NCI-H2196 treated with DMSO at 0.1 percent for 48 hours (cell line): ENCODE data around the gene SCAPER.
A peak's percentile ranks its signal among the peaks of the same experiment; 100 is the strongest.
"Not testable (repeated sequence)": the region's sequence is repeated elsewhere in the genome, so short reads cannot be mapped to it uniquely, and the experiment has no call there.

Experiments used
- DNase-seq: peaks from one replicate; lab custom pipeline; 2025; ENCODE audit not compliant: unreplicated experiment; lab: John Stamatoyannopoulos, UW

The SCAPER gene

GRCh38 chr15:76433798-76434400, 471.2 kb downstream of the SCAPER start:
- DNase-seq: no peak

DNA sequence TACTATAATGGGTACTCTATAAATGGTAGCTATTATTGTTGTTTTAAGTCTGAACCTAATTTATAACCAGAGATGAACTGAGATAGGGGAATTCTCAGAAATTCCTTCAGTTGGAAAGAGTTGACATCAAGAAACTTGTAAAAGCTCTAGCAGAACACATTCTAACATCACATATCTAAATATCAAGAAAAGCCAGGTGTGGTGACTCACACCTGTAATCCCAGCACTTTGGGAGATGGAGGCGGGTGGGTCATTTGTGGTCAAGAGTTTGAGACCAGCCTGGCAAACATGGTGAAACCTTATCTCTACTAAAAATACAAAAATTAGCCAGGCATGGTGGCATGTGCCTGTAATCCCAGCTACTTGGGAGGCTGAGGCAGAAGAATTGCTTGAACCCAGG, 472.1 kb downstream of the SCAPER start:
- not testable (repeated sequence) for DNase-seq

DNA sequence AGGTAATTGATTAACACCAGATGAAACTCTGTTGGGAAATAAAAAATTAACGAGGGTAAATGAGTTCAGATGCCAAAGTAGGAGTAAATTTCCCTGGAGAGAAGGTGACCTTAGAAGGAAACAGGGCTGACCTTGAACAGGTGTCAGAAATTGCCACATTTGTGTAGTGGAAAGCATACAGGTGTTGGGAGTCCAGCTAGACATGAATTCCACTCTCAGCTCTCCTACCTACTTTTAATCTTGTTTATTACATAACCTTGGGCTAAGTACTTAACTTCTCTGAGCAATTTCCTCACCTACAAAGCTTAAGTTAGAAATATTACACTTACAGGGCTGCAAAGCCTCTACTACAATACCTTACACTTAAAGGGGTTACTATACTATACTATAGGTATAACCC, 472.5 kb downstream of the SCAPER start:
- no peak for DNase-seq

GRCh38 chr15:76431971-76432370, 473.2 kb downstream of the SCAPER start:
- DNase-seq: no peak

GRCh38 chr15:76430711-76431110, 474.4 kb downstream of the SCAPER start:
- DNase-seq: not testable (repeated sequence)

DNA sequence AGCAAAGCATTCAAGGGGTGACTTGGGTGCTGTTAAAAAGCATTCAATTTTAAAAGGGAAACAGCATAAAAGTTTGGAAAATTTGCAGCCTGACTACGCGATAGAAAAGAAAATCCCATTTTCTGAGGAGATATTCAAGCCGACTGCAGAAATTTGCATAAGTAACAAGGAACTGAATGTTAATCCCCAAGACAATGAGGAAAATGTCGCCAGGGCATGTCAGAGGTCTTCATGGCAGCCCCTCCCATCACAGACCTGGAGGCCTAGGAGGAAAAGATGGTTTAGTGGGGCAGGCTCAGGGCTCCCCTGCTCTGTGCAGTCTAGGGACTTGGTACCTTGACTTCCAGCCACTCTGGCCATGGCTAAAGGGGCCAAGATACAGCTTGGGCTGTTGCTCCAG, 475.5 kb downstream of the SCAPER start:
- no peak for DNase-seq

DNA sequence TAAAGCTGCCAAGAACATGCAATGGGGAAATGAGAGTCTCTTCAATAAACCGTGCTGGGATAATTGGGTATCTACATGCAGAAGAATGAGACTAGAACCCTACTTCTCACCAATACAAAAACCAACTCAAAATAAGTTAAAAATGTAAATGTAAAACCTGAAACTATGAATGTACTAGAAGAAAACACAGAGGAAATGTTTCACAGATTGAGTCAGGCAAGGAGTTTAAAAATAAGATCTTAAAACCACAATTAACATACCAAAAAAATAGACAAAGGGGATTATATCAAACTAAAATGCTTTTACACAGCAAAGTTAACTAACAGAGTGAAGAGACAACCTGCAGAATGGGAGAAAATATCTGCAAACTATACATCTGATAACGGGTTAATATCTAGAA, 478.2 kb downstream of the SCAPER start:
- no peak for DNase-seq

DNA sequence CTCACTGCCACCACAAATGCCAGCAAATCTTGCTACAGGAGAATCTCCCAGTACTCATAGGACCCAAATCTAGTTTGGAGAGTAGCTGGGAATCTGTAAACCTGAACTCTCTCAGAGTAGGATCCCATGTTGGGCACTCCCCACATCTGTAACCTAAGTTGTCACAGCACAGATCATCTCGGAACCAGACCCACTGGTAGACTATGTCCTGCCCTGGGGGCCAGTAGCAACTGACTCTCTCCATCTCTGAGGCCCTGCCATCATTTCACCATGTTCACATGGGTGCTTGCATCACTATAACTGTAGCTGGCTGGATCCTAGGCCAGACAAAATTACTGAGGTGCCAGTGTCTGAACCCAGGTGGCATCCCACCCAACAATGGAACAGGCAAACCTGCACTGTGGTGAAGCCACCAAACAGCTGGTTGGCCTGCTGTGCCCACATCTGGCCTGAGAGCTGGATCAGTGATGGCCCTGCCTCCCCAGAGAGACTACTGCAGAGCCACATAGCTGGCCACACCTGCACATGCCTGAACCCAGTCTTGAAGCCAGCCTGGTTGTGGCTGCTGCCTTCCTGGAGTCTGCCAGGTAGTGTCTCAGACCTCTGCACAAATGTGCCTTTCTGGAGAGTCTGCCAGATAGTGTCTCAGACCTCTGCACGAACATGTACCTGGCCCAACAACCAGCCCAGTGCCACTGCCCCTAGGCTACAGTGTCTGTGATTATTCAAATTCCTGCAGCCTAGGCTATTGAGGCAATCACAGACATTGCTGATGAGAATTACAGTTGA, 486.6 kb downstream of the SCAPER start:
- no peak for DNase-seq

- DNase-seq: no peak
Observed at GRCh38 chr15:76401285-76401684, 503.9 kb downstream of the SCAPER start.

DNA sequence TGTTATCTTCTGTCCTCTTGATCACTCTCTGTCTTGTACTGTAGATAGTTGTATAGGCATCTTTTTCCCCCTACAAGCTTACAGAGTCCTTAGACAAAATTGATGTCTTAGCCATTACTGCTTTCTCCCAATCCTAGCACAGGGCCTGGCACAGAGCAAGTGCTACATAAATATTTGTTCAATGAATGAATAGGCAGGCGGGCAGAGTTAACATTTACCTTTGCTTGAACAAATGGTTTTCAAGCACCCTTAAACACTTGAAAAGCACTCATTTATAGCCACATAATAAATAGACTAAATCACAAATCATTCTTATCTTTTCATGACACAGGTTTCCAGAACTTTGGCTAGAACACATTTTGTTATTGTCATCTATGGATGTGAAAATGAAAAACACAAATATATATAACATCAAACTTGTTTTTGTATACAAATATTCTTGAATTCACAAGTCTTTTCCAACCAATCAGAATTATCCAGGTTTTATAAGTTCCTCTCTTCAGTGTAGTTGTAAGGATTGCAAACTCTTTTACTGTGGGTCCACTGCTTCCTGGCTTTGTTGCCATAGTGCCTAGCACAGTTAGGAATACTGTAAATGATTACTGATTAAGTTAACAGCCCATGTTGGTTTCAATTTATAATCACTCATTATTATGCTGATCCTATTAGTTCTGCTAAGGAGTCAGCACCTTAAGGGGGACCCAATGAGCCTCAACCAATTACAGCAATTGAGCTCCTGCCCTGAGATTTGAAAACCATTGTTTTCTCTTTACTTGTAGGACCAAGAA, 506.6 kb downstream of the SCAPER start:
- peak; percentile 1 for DNase-seq

GRCh38 chr15:76393614-76394013, 511.5 kb downstream of the SCAPER start:
- no peak for DNase-seq

- DNase-seq: no peak
Observed at GRCh38 chr15:76391847-76392246, 513.3 kb downstream of the SCAPER start.

- DNase-seq: no peak
Observed at GRCh38 chr15:76391309-76391708, 513.8 kb downstream of the SCAPER start.

DNA sequence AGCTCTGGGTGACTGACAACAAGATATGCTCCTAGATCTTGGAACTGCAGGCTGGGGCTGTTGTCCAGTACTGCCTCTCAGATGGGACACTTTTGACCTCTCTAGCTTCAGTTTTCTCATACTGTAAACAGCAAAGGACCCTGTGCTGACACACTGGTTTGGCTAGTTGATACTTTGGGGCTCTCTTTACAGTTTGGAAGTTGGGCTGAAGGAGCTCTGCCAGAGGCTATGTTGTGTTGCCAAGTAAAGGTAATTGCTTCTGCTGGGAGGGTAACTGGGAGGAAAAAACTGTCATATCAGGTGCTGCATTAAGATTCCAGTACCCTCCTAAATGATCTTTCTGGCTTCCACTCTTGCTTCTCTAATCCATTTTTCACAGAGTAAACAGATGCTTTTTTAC, 514.6 kb downstream of the SCAPER start:
- DNase-seq: no peak

GRCh38 chr15:76386926-76387325, 518.2 kb downstream of the SCAPER start:
- DNase-seq: no peak

GRCh38 chr15:76386178-76386577, 519.0 kb downstream of the SCAPER start:
- no peak for DNase-seq

DNA sequence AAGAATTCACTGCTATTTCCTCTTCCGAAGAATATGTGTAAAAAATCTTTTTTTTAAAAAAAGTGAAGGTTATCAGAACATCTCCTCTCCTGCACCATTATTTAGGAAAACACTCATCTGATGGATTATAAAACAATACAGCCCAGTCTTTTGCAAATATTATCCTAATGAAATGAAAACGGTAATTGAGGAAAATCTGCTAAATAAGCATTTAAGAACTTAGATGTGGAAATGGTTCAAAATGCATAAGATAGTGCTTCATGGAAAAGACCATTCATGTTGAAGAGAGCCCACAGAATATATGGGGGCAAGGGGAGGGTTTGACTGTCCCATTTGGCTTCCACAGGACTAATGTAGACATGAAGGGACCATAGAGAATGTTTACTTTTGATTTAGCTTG, 520.7 kb downstream of the SCAPER start:
- DNase-seq: no peak

DNA sequence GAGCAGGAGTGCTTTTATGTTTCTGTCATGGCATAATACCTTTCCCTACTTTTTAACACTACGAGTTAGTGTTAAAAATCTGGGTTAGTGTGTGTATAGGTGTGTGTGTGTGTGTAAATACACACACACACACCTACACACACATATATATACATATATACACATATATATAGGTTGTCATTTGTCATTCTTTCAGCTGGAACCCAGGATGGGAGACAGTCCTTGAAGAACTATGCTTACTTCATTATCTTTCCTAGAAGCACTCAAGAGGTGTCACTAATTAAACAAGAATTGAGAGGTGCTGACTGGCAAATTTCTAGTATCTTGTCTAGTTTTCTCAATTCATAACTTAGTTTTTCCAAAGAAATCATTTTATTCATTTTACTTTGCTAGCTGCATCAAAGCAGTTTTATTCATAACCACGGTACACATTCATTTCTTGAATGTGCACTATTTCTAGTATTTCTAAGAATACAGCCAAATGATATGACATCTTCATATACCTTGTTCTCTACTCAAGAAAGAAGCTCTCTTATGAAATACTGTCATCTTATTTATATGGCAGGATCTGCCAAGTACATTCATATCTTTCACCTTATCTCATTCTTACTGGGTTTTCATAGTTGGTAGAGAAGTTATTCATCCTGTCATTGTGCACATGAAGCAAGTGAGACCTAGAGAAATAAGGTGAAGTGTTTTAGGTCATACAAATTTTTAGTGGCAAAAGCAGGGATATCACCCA, 522.0 kb downstream of the SCAPER start:
- DNase-seq: no peak

GRCh38 chr15:76381366-76381765, 523.8 kb downstream of the SCAPER start:
- no peak for DNase-seq

- no peak for DNase-seq
Observed at GRCh38 chr15:76380249-76380648, 524.9 kb downstream of the SCAPER start.

GRCh38 chr15:76378691-76379090, 526.4 kb downstream of the SCAPER start:
- DNase-seq: no peak
